K562 treated with DMSO at 1 percent for 24 hours (cell line): ENCODE results near the gene PEAK1. TPM values are rescaled to one million over a fixed set of nuclear protein-coding genes. Genes with fewer than 3 reads are reported as not detected.

Experiments used
- total RNA-seq: library from RNA; unstranded; fragments of 300-600 nt; gene quantifications from 2 replicates; pipeline ENCODE4 v1.2.3, GENCODE V29; 2022; ENCODE audit warnings: low read depth; ENCODE audit not compliant: insufficient read depth

The PEAK1 gene
- total RNA-seq = 6.9 and 11.1 TPM in 2 replicates

GRCh38 chr15:77419836-77420609 lies at the start of gene PEAK1:
Gene PEAK1 (minus strand): TSS chr15:77420104. CDS start chr15:77181926, 238,178 bp downstream.

GRCh38 chr15:77420610-77421369 lies 886 bp upstream of the PEAK1 start, which contains the start of gene HMG20A:
Gene HMG20A (plus strand): TSS chr15:77420888. CDS start chr15:77458408, 37,520 bp downstream.

GRCh38 chr15:77070495-77071304 lies 349.2 kb downstream of the PEAK1 start, which contains the start of gene TSPAN3:
Gene TSPAN3 (minus strand): TSS chr15:77071109. CDS start chr15:77070954, 155 bp downstream.

Other genes starting within 250 kb of the PEAK1 start
- gene HMG20A, start 784 bp upstream of the PEAK1 start, total RNA-seq = 17.6 and 23.7 TPM in 2 replicates
- 4.3 and 4.5 TPM in 2 replicates for gene LINGO1, start 212.8 kb upstream of the PEAK1 start, total RNA-seq